HL-60 (cell line): ENCODE measurements around the gene SNX20.

Source experiments
- DNase-seq, 2 experiments: peaks; one replicate each; pipeline ENCODE4 v3.0.0-alpha.2; 2010 to 2020; ENCODE audit warnings: low read depth in 1 of 2, low spot score in 1 of 2
- H3K27ac ChIP-seq: fragments of 250-450 bp; sonication (Bioruptor Pico); replicated peaks from 2 replicates; pipeline ENCODE4 v1.5.1; 2020; ENCODE audit warnings: mild to moderate bottlenecking, moderate library complexity
- H3K27me3 ChIP-seq: fragments of 250-450 bp; sonication (Bioruptor Pico); 2 replicates; pipeline ENCODE4 v1.5.1; 2021; ENCODE audit warnings: mild to moderate bottlenecking, moderate library complexity; ENCODE audit not compliant: insufficient read depth, poor library complexity, severe bottlenecking
- H3K4me3 ChIP-seq: replicated peaks from 2 replicates; pipeline ENCODE4 v1.5.1; 2011; ENCODE audit warnings: mild to moderate bottlenecking, control low read depth, low read length; ENCODE audit not compliant: insufficient read depth
- CTCF ChIP-seq: IDR thresholded peaks from one replicate; pipeline ENCODE4 v1.5.1; 2011; ENCODE audit warnings: low read length, control low read depth, inconsistent platforms; ENCODE audit not compliant: insufficient read depth
- GABPA ChIP-seq: IDR thresholded peaks from 2 replicates; pipeline ENCODE4 v1.6.1; 2012; ENCODE audit warnings: low read depth
- POLR2AphosphoS5 ChIP-seq: IDR thresholded peaks from 2 replicates; pipeline ENCODE4 v1.6.1; 2012; ENCODE audit warnings: low read depth
- REST ChIP-seq: IDR thresholded peaks from 2 replicates; pipeline ENCODE4 v1.6.1; 2012; ENCODE audit warnings: low read depth; ENCODE audit not compliant: insufficient replicate concordance
- SPI1 ChIP-seq: IDR thresholded peaks from 2 replicates; pipeline ENCODE4 v1.6.1; 2012; ENCODE audit warnings: low read depth, mild to moderate bottlenecking, borderline replicate concordance

SNX20 gene

GRCh38 chr16:50634947-50635346 lies 46.2 kb downstream of the SNX20 start:
- TF ChIP-seq POLR2AphosphoS5, result no peak
- TF ChIP-seq GABPA, result no peak
- TF ChIP-seq REST, result no peak
- no peak for TF ChIP-seq CTCF
- TF ChIP-seq SPI1, result no peak
- DNase-seq, result no peak
- Histone ChIP-seq H3K27me3 (no peaks in the 10 kb centered on the region), H3K27ac (no peak overlapping the region), H3K4me3 (no peak overlapping the region)

- DNase-seq, result no peak
- Histone ChIP-seq H3K27me3 (no peaks in the 10 kb centered on the region), H3K27ac (no peak overlapping the region), H3K4me3 (no peak overlapping the region)
- no peak for TF ChIP-seq REST
- TF ChIP-seq POLR2AphosphoS5, result no peak
- no peak for TF ChIP-seq CTCF
- no peak for TF ChIP-seq GABPA
- no peak for TF ChIP-seq SPI1
These were observed 47.0 kb downstream of the SNX20 start for GRCh38 chr16:50634090-50634489.

- no peak overlapping the region for H3K4me3 ChIP-seq
- TF ChIP-seq CTCF (no peak), GABPA (no peak), POLR2AphosphoS5 (no peak), SPI1 (no peak), REST (no peak)
- no peaks in the 10 kb centered on the region for H3K27me3 ChIP-seq
- H3K27ac ChIP-seq, result no peak overlapping the region
- DNase-seq, result no peak
These were observed 47.9 kb downstream of the SNX20 start for GRCh38 chr16:50632927-50633800.
